Right lobe of liver (tissue), 4 donors: ENCODE measurements around the gene MXRA7.

Source experiments
- CTCF ChIP-seq, 4 donors: fragments of 200-600 bp in 3 of 4; fragments of 450-650 bp in 1 of 4; IDR thresholded peaks; one replicate each; pipeline versions ENCODE4 v1.5.1 to v1.8.0; 2016 to 2022; ENCODE audit warnings: antibody characterized with exemption in 4 of 4, mild to moderate bottlenecking in 2 of 4
- POLR2A ChIP-seq: fragments of 450-650 bp; IDR thresholded peaks from one replicate; pipeline ENCODE4 v1.6.1; 2017; ENCODE audit warnings: antibody characterized with exemption, mild to moderate bottlenecking
- donor health status: DM: no; HTN: no; CAD: no.
- donor health status: DM: no; HTN: no; CAD: no.
- donor health status: DM: no; HTN: yes; CAD: no.

- TF ChIP-seq POLR2A (no peak), CTCF (IDR thresholded peaks at IDR 0.05) (no peak)
These were observed 32.4 kb downstream of the MXRA7 start for GRCh38 chr17:76678330-76678729.
